NCI-H2029 treated with DMSO at 0.1 percent for 48 hours (cell line): ENCODE data around the gene LRRC27.

Experiments
- DNase-seq: peaks from one replicate; lab custom pipeline; 2025; lab: John Stamatoyannopoulos, UW

LRRC27 gene

DNA sequence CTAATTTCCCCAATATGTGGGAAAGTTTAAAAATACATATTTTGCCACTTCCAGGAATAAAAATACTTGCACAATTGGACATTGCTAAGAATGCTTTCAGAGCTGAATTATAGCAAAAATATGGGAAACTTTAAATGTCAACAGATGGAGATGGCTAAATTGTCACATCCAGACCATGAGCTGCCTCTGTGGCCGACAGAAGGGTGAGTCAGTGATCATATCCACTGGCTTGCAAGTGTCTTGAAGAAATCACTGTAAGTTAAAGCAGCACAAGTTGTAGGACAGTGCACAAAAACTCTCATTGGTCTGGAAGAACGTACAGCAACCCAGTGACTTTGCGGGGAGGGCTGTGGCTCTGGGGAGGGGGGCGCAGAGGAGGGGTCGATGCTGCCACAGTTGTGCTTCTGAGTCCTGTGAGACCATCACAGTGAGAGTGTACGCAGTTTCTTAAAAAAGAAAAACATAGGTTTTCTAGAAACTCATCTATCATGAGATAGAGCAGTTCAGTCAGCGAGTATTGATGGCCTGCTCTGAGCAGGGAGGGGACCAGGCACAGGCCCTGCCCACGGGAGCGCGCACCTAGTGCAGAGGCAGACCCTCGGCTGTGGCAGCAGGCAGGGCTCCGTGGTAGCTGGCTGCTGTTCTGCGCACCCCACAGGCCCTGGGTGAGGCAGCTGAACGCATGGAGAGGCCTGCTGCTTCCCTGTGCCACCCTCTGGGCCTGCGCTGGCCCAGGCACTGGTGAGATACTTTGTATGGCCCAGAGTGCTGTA lies 25.5 kb downstream of the LRRC27 start:
- no peak for DNase-seq

GRCh38 chr10:132359305-132360040 lies 27.5 kb downstream of the LRRC27 start:
- DNase-seq: no peak

DNA sequence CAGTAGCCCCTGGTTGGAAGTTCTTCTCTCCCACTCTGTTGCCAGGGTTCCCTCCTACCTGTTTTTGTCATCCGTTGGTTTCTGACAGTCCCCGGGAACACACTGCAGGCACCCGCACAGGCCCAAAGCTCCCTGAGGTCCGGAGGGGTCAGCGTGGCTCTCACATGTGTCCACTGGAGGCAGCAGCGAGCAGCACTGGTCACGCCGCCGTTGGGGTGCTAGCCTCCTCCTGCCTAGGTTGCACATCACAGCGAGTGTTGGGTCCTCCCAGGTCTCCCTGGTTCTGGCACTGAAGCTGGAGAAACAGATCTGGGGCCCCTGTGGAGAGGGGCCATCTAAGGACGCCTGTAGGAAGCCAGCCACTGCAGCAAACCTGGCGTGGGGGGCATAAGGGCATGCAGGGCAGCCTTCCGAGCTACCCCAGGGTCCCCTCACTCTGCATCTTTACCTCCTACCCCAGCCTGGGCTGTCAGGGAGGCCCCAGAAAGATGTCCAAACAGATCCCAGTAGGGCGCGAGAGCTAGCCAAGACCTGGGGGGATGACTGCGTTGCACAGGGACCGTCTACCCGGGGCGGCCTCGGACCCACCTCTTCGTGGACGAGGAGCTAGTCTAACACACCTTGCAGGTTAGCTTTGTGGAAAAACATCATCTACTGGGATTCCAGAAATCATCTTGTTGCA lies 28.9 kb downstream of the LRRC27 start:
- DNase-seq: no peak

- DNase-seq: no peak
Observed at GRCh38 chr10:132361581-132362101, 29.6 kb downstream of the LRRC27 start.

GRCh38 chr10:132362151-132362611 lies 30.2 kb downstream of the LRRC27 start:
- no peak for DNase-seq

DNA sequence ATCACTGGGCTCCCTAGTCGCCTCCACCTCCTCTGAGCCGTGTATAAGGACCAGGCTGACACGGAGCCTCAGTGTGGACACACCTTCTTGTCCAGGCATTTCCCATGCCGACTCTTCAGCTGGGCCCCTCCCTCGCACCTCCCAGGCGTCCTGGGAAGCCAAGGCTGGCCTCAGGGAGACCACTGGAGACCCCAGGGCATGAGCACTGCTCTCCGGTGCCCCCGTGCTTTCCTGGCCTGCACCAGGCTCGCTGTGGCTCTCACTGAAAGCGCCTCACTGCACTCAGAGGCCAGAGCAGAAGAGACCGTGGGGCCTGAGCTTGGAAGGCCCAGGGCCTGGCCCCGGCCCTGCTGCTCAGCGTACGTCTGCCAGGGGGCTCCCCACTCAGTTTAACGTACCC lies 31.4 kb downstream of the LRRC27 start:
- DNase-seq: no peak

GRCh38 chr10:132363921-132364593 lies 32.1 kb downstream of the LRRC27 start:
- DNase-seq: no peak

GRCh38 chr10:132364594-132364970 lies 32.6 kb downstream of the LRRC27 start:
- no peak for DNase-seq

- no peak for DNase-seq
Observed at GRCh38 chr10:132365102-132365501, 33.1 kb downstream of the LRRC27 start.

DNA sequence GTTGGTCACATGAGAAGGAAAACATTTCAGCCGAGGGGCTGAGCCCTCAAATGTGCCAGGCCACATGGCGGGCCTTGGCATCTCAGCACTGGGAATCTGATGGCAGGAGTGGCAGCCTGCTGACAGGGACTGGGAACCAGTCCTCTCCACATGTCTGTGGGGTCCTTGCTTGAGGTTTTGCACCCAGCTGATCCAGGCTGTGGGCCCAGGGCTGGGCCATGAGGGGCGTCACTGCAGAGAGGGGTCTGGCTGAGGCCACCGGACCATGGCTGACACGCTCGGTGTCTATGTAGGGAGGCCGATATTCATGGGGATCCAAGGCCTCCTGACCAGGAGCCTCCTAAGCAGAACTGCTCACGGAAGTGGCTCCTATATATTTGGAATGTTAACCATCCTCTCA lies 34.0 kb downstream of the LRRC27 start:
- no peak for DNase-seq

GRCh38 chr10:132366499-132366898 lies 34.5 kb downstream of the LRRC27 start:
- DNase-seq: no peak

DNA sequence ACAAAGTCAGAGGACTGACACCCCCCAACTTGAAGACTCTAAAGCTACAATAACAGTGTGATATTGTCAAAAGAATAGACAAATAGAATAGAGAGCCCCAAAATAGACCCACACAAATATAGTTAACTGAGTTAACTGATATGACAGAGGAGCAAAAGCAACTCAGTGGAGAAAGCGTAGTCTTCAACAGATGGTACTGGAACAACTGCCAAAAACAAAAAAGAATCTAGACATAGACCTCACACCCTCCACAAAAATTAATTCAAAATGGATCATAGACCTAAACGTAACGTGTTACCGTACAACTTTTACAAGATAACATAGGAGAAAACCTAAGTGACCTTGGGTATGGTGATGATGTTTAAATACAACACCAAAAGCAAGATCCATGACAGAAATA lies 36.4 kb downstream of the LRRC27 start:
- no peak for DNase-seq

DNA sequence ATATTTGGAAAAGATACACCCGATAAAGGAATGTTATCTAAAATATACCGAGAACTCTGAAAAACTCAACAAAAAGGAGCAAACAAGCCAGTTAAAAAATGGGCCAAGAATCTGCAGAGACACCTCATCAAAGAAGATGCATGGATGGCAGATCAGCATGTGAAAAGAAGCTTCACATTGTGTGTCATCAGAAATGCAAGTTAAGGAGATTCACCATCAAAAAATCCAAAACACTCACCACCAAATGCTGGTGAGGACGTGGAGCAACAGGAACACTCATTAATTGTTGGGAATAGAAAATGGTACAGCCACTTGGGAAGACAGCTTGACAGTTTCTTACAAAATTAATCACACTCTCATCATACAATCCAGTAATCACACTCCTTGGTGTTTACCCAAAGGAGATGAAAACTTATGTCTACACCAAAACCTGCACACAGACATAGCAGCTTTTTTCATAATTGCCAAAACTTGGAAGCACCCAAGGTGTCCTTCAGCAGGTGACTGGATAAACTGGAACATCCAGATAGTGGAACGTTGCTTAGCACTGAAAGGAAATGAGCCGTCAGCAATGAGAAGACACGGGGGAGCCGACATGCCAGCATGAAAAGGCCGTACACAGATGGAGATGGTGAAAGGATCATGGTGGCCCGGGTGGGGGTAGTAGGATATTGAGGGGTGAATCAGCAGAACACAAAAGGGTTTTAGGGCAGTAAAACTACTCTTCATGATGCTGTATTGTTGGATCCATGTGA lies 37.1 kb downstream of the LRRC27 start:
- no peak for DNase-seq

GRCh38 chr10:132369636-132370185 lies 37.7 kb downstream of the LRRC27 start:
- no peak for DNase-seq

DNA sequence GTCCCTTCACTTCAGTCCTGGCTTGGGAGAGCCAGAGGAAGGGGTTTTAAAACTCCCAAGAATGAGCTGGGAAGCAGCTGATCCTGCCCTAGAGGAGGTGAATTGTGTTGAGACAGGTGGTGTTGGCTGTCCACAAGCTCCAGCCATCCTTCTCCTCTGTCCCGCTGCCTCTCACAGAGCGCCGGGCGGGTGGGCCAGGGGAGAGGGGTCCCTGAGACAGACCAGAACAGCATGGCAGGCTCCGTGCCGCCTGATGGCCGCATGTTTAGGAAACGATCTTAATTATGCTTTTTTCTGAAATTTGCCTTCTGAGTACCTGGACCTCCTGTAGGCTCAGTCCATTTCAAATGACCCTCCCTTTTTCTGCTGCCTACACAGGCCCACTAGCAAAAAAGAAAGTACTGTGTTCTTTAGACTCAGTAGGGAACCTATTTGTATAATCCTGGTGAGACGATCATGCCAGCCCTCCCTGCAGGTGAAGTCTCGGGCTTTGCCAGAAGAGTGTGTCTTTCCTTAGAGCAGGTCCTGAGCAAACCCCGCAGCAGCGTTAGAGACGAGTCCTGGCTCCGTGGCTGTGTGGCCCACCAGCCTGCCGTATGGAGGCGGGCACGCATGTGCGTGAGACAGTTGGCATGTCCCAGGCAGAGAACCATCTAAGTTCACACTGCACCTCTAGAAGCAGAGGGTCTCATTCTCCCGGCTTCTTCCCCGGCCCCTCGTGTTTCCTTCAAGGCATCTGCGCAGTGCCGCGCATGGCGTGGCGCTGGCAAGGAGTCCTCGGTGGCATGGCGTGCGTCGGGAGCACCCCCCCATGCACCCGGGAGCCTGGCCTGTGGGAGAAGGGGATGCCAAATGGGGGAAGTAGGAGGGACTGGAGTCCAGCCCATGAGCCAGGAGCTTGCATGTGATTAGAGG lies 38.7 kb downstream of the LRRC27 start:
- DNase-seq: no peak

- no peak for DNase-seq
Observed at GRCh38 chr10:132371641-132372081, 39.7 kb downstream of the LRRC27 start.

- DNase-seq: no peak
Observed at GRCh38 chr10:132372516-132373095, 40.6 kb downstream of the LRRC27 start.

DNA sequence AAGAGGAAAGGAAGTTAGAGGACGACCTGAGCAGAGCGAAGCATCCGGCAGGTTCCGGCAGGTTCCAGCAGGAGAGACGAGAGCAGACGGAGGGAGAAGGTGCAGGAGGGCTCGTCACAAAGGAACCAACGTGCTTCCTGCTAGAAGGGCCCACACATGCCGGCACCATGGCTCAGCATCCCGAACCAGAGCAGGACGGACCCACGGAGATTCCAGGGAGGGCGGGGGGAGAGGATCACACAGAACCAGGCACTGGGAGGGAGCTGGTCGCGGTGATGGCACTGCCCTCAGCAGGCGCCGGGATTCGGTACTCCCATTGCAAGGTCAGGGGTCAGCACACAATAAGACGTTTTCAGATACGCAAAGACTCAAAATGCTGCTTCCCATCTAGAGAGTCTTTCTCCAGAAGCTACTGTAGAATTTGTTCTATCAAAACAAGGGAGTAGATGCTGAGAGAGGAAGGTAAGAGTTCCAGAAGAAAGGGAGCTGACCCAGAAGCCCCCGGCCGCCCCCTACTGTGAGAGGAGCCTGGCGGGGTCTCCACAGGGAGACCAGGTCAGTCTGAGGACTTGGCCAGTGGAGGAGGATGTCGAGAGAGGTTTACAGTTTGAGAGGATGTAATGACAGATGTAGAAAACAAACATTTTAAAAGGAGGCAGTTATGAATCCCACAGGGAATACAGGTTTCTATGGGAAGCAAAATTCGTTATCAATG lies 41.4 kb downstream of the LRRC27 start:
- no peak for DNase-seq

DNA sequence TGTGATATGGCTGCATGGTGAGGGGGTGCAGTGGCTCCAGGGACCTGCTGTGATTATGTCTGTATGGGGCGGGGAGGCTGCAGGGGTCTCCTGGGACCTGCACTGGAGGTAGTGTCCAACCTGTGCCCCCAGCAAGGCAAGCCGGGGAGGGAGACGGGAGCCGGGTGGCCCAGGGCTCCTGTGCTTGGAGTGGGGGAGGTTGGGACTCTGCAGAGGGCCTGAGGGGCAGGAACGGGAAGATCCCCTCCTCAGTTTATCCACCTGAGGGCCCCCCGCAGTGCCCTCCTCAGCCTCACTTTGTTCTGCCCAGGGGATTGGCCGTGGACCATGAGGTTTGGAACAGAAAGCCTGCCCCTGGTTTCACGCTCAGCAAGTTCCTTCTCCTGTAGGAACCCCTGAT lies 42.2 kb downstream of the LRRC27 start:
- DNase-seq: no peak
